Head of caudate nucleus (tissue), 42 donors: Measurements from ENCODE around the gene TSC1.

Experiments used
- DNase-seq, 42 donors: peaks; one replicate each; pipeline versions ENCODE4 v3.0.0 to v3.0.0-alpha.2; 2020 to 2021; ENCODE audit warnings: mixed read lengths in 7 of 42
- intact Hi-C: fragments of 100-400 bp; cut with DNase I; formaldehyde crosslinking; loops from one replicate; pipeline ENCODE4 v1.15.0; 2022

The TSC1 gene

DNA sequence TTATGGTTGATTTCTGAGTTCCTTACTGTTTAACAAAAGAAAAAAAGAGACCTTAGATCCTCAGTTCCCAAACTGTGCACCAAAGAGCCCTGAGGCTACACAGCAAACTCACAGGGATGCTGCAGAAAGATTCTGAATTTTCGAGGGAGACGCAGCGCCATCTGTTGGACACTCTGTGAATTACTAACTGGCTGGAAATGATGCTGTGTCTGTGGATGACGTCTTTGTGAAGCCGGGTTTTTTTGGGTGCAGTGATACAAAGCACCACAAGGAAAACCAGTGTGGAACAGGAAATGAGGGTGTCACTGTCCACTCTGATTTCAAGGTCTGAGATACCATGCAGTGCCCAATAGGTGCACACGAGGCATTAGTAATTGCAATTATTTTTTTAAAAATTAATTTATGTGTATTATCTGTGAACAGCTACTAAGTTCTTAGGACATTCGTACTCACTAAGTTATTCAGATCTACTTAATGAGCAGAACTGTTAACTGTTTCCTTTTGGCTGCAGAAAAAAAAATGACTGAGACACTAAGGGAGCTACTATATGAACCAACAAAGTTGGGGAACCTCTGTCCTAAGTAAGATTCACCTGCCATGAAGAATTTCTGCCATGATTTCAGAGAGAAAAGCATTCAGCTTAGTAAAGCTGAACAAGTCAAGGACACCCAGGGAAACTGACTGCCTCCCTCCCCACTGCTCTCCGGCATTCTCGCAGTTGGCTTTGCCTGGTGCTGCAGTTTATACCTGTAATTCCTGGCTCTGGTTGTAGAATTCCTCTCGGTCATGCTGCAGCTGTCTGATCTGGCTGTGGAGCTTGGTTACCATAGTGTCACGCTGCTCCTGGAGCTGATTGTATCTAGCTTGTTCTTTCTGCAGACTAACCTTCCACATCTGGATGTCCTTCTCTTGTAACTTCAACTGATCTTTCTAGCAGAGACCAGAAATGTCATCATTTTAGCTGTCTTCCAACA, 42.3 kb downstream of the TSC1 start:
- DNase-seq: peak; percentile 38 to 93 (median 82)
- intact Hi-C loops: no loop called here

DNA sequence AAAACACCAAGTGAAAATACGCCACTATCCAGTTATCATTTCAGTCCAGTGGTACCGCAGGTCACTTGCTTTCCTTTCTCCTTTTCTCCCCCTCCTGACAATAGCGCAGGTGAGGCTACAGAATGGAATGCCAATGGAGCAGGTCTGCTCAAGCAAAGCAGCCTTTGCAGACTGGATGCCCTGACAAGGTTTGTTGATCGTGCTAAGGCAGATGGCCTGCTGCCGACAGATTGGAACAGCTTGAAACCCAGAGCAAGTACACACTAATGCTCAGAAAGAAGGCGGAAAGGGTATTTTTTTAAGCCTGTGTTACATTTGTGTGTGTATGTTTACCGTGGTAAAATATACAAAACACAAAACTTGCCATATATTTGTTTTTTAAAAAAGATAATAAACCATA, 46.4 kb downstream of the TSC1 start:
- intact Hi-C loops: no loop called here

DNA sequence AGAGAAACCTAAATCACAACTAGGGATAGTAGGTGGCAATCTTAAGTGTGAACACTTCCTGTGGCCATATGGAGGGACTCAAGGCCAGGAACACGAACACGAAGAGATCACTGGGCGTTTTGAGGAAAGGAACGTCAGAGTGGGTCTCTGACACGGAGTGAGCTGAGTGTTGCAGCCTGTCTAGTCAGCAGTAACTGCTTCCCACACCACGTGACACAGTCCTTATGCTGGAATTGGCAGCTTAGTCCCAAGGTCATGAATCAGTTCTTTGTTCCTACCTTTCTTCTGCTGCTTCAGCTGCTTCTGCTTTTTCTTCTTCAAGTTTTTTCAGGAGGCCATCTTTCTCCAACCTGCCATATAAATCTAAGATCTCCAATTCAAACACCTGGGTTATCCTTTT, 47.5 kb downstream of the TSC1 start:
- peak; percentile 36 to 93 (median 79) for DNase-seq
- intact Hi-C loops: no loop called here

More for the DNA sequence above, 46.4 kb downstream of the TSC1 start:
- peak in 1 of 42 donors; percentile 22 for DNase-seq

DNA sequence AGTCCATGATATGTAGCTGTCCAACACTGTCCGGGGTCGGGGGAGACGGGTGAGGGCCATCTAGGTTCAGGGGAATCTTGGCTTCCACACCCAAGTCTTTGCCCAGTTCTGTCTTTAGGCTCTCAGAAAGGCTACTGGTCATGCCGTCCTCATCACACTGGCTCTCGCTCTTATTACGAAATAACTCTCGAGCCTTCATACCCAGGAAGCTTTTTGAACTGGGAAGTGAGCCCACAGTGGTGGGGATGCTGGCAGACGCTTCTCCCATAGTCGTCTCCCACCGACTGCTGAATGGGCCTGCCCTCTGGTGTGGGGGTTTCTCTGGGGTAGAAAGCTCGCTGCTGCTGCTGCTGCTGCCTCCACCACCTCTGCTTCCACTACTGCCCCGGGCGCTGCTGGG, 48.2 kb downstream of the TSC1 start:
- peak in 2 of 42 donors; percentile 22 to 23 for DNase-seq
- intact Hi-C loops: no loop called here

DNA sequence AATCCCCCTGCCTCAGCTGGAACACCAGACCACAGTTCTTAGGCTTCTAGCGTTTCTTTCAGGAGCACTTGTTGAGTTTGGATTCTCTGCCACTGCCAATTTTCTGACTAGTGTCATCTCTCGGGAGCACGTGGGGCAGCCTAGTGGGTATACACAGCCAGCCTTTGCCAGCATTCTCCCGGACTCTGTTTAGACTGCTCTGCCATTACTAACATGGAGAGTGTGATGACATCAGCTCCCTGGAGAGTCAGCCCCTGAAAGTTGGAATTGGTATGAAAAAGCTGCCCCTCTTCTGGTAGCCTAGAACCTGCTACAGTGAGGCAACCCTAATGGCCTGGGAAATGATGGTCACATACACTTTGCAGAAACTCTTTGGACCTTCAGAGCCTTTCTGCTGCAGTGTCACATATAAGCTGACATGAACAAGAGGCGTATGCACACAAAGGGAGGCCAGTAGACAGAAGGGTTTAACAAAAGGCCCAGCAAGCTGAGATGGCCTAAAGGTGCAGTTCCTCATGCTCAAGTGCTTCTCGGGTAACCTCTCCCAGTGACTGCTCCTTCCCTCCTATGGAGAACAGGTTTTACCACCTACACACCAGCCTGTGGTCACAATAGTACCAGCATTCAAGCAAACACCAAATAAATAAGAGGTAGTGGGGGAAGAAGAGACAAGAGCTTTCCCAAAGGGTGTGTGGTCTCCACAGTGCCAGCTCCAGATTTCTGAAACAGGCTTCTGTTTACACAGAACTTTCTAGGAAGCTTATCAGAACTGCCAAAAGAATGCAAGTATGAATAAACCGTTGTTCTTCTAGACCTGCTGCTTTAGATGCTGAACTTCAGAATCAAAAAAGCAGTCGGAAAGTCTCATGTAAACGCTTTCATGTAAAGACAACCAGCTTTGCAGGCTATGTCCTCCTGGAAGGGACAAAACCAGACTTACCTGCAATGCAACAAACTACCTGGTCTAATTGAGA, 49.3 kb downstream of the TSC1 start:
- intact Hi-C loops: no loop called here
- DNase-seq: peak in 3 of 42 donors; percentile 9 to 30 (median 14)

DNA sequence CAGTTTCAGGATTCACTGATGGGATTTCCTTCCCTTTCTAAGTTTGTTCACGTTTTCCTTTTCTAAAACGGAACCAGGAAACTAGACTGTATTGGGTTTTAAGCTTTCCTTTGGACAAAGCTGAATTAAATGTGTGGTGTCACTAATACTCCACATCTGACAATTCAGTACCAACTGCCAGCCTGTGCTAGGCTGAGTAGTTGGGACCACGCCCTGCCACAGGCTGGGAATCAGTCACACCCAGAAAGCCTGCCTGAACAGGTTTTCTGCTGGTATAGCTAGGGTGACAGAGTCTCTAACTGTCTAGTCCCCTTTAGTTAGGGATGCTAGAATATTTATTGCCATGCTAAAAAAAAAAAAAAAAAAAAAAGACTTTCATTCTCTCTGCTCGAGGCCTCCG, 50.1 kb downstream of the TSC1 start:
- intact Hi-C loops: no loop called here

DNA sequence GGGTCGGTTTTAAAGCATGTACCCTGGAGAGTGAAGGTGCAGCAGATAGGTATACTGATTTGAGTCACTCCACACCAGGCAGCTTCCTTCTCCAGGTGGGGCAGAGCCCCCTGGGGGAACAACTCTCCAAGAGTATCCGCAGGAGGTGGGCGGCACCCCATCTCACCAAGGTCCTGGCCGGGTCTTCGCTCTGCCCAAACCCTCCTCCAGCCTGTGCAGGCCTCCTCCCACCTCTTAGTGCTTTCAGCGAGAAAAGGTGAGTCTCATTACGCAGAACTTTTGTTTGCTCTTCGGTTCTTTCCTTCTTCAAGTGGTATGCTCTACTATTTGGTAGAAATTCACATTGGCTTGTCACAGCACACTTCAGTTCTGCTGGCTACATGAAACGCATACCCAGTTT, 52.0 kb downstream of the TSC1 start:
- intact Hi-C loops: no loop called here
- DNase-seq: peak in 1 of 42 donors; percentile 15

More for the DNA sequence above, 50.1 kb downstream of the TSC1 start:
- DNase-seq: peak in 3 of 42 donors; percentile 6 to 24 (median 18)

DNA sequence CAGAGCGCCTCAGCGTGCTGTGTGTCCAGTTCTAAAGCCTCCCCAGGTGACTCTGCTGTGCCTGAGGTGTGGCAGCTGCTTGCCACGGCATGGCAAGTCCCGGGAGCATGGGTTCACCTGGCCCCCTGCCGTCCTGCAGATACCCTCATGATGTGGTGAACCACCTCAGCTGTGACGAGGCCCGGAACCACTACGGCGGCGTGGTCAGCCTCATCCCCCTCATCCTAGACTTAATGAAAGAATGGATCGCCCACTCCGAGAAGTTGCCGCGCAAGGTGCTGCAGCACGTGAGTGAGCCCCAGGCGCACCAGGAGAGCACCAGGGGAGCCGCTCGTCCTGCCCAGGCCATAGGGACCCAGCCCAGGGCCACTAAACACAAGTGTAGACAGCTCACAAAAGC, 56.3 kb downstream of the TSC1 start:
- DNase-seq: no peak
- intact Hi-C loops: loop anchor here (10.0 kb wide), 1 partner anchor 223 kb away; the partner anchor contains the start of gene DDX31

DNA sequence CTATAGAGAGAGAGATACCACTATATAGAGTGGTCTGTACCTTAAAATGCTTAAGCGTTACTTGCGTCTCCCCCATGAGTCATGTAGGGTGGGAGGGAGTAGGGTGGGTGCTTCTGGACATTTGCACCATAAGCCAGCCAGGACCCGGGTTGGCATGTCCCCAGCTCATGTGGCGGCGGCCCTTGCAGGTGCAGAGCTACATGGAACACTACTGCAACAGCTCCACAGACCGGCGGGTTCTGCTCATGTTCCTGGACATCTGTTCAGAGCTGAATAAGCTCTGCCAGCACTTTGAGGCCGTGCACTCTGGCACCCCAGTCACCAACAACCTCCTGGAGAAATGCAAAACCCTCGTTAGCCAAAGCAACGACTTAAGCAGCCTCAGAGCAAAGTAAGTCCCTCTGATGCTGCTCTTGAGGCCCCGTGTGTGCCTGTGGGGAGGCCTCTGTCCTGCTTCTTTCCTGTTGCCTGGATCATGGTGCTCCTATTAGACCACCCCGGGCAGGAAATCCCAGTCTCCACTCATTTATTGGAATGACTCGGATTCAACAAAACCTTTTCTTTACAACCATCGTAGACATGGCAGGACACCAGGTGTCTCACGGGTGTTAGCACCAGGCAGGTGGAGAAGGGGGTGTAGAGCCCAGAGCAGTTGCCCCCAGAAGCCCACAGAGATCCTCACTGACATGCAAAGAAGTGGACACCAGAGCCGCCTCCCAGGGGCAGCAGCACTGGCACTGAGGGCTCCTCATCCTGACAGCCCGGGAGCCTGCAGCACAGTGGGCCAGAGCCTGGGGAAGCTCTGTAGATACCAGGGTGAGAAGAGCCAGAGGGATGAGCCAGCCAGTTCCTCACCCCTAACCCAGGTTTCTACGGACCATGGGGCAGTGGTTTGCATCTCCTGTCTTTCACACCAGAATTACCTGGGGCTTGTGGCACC, 57.0 kb downstream of the TSC1 start:
- no peak for DNase-seq
- intact Hi-C loops: loop anchor here (10.0 kb wide), 1 partner anchor 223 kb away; the partner anchor contains the start of gene DDX31

DNA sequence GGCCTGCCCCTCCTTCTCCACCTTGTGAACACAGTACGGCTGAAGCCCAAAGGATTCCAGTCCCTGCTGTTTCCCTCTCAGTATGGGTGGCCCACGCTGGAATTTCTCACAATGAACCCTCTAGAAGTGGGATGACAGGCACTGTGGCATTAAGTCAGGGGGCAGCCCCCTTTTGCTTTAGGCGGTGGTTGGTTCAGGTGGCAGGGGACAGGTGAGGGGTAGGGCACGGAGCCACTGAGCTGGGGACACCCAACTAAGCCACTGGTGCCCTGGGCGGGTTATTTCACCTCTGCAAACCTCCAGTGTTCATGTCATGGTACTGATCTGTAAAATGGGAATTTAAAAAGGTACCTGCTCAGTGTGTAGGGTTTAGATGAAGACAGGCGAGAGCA, 58.1 kb downstream of the TSC1 start:
- no peak for DNase-seq
- intact Hi-C loops: loop anchor here (10.0 kb wide), 1 partner anchor 222 kb away; the partner anchor contains the start of gene DDX31

DNA sequence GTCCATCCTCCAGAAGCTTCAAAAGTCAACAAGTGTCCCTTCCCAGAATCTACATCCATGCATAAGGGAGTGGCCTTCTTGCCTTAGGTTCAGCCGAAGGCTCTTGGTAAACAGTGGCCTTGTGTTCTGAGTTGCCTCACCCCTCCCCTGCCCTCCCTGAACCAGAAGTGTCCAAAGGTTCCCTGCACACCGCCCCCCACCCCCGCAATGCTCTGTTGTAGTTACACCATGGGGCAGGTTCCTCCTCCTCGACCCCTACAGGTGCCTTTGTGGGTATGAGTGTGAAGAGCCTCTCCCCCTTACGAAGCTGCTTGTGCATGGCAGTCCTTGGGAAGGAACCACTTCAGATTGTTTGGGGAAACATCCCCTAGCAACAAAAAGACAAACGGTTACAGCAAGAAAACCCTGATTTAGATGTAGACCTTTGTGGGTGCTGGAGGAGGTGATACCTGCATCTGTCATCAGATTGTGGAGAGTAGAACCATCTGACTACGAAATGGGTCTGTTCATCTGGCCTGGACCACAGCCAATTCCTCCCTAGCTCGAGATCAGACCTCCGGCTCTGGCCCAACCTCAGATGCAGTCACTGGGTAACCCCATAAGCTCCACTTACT, 58.6 kb downstream of the TSC1 start:
- intact Hi-C loops: loop anchor here (10.0 kb wide), 1 partner anchor 221 kb away; the partner anchor contains the start of gene DDX31
- no peak for DNase-seq

DNA sequence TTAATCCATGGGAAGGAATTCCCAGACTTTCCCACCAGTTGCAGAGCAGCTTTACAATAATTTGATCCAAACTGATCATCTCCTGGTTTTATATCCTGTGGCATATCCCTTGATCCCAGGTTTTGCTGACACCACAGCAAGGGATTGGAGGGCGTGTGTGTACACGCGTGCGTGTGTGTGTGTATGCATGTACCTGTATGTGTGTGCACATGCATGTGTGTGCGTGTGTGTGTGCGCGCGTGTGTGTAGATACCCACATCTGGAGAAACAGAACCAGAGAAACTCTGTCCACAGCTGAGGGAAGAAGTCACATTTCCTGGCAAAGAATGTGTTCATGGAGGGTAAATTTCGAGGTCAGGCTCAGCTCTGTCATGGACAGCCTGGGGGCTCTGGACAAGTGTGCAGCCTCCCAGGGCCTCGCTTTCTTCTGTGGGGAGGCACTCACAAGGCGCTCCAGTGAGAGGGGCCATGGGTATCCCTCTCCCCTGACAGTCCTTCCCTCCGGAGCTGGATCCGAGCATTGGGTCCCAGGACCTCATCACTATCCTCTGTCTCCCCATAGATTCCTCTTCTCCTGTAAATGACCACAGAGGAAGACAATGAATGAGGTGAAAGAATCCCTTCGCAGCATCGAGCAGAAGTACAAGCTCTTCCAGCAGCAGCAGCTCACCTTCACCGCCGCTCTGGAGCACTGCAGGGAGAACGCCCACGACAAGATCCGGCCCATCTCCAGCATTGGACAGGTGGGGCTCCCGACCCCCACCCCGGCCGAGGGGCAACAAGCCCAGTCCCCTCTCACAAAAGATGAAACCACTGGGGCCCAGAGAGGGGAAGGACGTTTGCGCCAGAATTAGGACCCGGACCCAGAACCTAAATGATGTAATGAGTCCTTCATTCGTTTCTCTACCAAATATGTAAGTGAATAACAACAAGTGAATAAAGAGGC, 60.8 kb downstream of the TSC1 start:
- no peak for DNase-seq
- intact Hi-C loops: loop anchor here (10.0 kb wide), 1 partner anchor 219 kb away; the partner anchor contains the start of gene DDX31

DNA sequence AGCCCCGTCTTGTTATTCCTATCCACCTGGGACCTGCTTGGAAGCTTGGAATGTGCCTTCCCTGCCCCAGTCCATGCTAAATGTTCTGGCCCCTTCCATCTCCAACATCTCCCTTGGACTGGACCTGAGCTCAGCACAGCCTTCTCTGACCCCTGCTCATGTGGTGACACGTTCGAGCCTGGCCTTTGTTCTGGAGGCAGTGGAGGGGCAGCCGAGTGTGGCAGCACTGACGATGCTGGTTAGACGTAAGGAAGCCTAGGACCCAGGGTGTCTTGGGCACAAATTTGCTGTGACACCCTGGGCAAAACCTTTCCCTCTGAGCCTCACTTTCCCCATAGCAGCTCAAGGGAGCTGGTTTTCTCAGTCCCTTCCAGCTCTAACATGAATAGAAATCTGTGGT, 61.8 kb downstream of the TSC1 start:
- intact Hi-C loops: loop anchor here (10.0 kb wide), 1 partner anchor 218 kb away; the partner anchor contains the start of gene DDX31
- no peak for DNase-seq

DNA sequence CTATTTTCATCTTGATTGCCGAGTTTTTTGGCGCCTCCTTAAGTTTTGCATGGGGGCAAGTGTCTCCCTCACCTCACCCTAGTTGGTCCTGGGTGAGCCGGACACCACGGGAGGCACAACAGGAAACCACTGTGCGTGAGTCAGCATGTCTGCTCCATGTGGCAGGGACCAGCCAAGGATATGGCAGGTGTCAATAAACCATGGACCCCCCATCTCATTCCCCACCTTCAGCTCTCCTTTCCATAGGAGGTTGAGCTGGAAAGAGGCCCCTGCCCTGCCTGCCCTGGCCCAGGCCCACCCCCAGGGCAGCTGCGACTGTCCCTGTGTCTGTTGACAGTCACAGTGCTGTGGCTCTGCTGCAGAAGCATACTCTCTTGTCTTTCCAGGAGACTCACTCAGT, 62.6 kb downstream of the TSC1 start:
- intact Hi-C loops: loop anchor here (10.0 kb wide), 1 partner anchor 217 kb away; the partner anchor contains the start of gene DDX31
- no peak for DNase-seq

DNA sequence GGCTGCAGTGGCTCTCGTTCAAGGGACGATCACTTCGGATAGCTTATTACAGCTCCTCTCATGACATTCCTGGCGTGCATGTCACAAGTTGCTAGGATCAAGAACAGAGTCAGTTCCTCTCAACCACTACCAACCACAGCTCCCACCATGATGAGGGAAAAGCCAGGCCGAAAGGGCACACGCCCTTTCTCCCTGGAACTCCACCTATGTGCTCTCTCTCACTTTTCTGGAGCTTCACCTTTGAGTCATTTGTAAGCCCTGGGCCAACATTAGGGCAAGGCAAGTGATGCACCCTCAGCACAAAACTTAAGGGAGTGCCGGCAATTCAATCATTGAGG, 64.1 kb downstream of the TSC1 start:
- intact Hi-C loops: loop anchor here (10.0 kb wide), 1 partner anchor 215 kb away; the partner anchor contains the start of gene DDX31
- no peak for DNase-seq
